Ishikawa (cell line): Measurements from ENCODE around the gene CHRNA5.
A peak's percentile ranks its signal among the peaks of the same experiment; 100 is the strongest.

Experiments
- CEBPB ChIP-seq: IDR thresholded peaks from 2 replicates; pipeline ENCODE4 v1.6.1; 2012
- EP300 ChIP-seq: IDR thresholded peaks from 2 replicates; pipeline ENCODE4 v1.6.1; 2012; ENCODE audit warnings: borderline replicate concordance
- RAD21 ChIP-seq: IDR thresholded peaks from 2 replicates; pipeline ENCODE4 v1.6.1; 2012; ENCODE audit warnings: low read depth
- TAF1 ChIP-seq: IDR thresholded peaks from 2 replicates; pipeline ENCODE4 v1.6.1; 2012; ENCODE audit warnings: low read depth, mild to moderate bottlenecking
- TF ChIP-seq, protein P1 (sequence below): IDR thresholded peaks from 2 replicates; pipeline ENCODE4 v1.6.1; 2012; ENCODE audit warnings: low read depth, mild to moderate bottlenecking
- TF ChIP-seq, protein P2 (sequence below): IDR thresholded peaks from 2 replicates; pipeline ENCODE4 v1.6.1; 2012

- TF ChIP-seq, protein P1, sequence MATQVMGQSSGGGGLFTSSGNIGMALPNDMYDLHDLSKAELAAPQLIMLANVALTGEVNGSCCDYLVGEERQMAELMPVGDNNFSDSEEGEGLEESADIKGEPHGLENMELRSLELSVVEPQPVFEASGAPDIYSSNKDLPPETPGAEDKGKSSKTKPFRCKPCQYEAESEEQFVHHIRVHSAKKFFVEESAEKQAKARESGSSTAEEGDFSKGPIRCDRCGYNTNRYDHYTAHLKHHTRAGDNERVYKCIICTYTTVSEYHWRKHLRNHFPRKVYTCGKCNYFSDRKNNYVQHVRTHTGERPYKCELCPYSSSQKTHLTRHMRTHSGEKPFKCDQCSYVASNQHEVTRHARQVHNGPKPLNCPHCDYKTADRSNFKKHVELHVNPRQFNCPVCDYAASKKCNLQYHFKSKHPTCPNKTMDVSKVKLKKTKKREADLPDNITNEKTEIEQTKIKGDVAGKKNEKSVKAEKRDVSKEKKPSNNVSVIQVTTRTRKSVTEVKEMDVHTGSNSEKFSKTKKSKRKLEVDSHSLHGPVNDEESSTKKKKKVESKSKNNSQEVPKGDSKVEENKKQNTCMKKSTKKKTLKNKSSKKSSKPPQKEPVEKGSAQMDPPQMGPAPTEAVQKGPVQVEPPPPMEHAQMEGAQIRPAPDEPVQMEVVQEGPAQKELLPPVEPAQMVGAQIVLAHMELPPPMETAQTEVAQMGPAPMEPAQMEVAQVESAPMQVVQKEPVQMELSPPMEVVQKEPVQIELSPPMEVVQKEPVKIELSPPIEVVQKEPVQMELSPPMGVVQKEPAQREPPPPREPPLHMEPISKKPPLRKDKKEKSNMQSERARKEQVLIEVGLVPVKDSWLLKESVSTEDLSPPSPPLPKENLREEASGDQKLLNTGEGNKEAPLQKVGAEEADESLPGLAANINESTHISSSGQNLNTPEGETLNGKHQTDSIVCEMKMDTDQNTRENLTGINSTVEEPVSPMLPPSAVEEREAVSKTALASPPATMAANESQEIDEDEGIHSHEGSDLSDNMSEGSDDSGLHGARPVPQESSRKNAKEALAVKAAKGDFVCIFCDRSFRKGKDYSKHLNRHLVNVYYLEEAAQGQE: no peak
- no peak for TF ChIP-seq TAF1
- TF ChIP-seq RAD21: peak; percentile 89
- TF ChIP-seq CEBPB: no peak
- TF ChIP-seq, protein P2, sequence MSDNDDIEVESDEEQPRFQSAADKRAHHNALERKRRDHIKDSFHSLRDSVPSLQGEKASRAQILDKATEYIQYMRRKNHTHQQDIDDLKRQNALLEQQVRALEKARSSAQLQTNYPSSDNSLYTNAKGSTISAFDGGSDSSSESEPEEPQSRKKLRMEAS: no peak
- TF ChIP-seq EP300: no peak
Observed at GRCh38 chr15:78618490-78618934, 53.2 kb downstream of the CHRNA5 start.
